HG03354 (cell line): Measurements from ENCODE around the gene CAPZB.
"Not testable (repeated sequence)": the region's sequence is repeated elsewhere in the genome, so short reads cannot be mapped to it uniquely, and the experiment has no call there.

Experiments used
- ATAC-seq: cut with Tn5 transposase; IDR thresholded peaks from one replicate; pipeline ENCODE4 v1.9.1; 2021; ENCODE audit warnings: mild to moderate bottlenecking; ENCODE audit not compliant: unreplicated experiment, poor library complexity, severe bottlenecking

CAPZB gene

GRCh38 chr1:19502284-19502683 lies 16.9 kb upstream of the CAPZB start:
- not testable (repeated sequence) for ATAC-seq

GRCh38 chr1:19499887-19500286 lies 14.5 kb upstream of the CAPZB start:
- not testable (repeated sequence) for ATAC-seq

DNA sequence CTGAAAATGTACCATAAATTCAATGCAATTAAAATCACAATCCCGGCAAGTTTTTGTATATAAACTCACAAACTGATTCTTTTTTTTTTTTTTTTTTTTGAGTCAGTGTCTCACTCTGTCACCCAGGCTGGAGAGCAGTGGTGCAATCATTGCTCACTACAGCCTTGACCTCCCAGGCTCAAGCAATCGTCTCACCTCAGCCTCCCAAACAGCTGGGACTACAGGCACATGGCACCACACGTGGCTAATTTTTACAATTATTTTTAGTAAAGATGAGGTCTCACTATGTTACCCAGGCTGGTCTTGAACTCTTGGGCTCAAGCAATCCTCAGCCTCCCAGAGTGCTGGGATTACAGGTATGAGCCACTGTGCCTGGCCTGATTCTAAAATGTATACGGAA lies 12.1 kb upstream of the CAPZB start:
- not testable (repeated sequence) for ATAC-seq

DNA sequence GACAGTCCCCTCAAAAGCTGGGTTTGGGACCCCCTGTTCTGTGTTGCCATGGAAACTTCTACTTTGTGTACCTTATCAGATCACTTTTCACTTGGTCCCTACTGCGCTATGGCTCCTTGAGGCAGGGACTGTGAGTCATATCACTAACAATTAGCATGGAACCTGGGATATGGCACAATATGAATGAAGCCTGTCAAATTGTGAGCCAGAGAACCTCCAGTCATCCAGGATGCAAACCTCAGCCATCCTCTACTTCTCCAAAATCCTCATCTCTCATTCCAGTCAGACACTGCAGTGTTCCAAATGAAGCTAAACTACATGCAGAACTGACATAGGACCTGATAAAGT lies 11.2 kb upstream of the CAPZB start:
- no peak for ATAC-seq

DNA sequence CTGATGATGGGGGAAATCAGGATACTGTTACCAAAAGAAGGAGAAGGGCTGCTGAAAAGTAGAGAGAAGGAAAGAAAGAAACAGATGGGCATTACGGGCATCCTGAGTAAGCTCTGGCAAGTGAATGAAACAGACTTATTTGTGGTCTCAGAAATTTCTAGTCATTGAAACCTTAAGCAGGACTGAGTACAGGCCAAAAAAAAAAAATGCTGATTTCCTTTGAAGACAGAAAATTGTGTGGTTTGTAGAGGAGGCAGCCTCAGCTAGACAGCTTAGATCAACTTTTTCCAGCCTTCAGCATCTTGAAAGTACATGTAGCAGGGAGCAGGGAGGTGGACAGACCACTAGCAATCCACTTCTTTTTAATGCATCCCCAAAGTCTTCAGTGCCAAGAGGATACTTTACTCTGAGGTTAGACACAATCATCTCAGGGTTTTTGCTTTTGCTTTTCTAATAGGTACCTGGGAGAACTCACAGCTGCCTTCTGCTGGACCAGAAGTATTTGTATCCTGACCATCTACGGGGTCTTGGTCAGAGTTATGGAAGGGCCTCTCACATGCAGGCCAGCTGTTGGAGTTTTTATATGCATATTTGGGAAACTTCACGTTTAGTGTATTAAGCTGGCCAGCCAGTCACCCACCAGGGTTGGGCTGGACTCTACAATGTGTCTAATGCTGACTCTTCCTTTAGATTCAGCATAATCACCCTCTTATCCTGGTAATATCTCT lies 10.6 kb upstream of the CAPZB start:
- ATAC-seq, result no peak

- no peak for ATAC-seq
These were observed 9.8 kb upstream of the CAPZB start for GRCh38 chr1:19495000-19495656.

GRCh38 chr1:19493547-19493946 lies 8.2 kb upstream of the CAPZB start:
- ATAC-seq, result no peak

GRCh38 chr1:19489996-19490395 lies 4.7 kb upstream of the CAPZB start:
- no peak for ATAC-seq

- ATAC-seq, result no peak
These were observed 2.8 kb upstream of the CAPZB start for GRCh38 chr1:19488136-19488535.

- peak; percentile 23 for ATAC-seq
These were observed 459 bp downstream of the CAPZB start for GRCh38 chr1:19484798-19485361.

GRCh38 chr1:19484338-19484797 lies 971 bp downstream of the CAPZB start:
- ATAC-seq, result no peak

DNA sequence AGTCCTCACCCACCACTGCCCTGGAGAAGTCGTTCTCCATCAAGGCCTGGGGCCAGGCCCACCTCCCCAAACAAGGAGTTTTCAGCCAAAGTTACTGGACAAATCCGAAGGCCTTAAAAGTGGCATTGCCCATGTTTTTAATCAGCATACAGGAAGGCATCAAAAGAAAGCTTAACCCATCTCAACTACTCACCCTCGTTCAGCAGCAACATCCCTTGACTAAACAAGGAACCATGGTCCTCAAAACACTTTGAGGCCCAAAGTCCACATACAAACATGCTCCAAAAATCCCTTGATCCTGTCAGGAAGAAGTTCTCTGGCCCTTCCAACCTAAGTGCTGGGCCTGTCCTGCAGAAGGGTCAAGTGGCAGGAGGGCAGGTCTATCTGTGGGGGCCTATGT lies 1.6 kb downstream of the CAPZB start:
- no peak for ATAC-seq

DNA sequence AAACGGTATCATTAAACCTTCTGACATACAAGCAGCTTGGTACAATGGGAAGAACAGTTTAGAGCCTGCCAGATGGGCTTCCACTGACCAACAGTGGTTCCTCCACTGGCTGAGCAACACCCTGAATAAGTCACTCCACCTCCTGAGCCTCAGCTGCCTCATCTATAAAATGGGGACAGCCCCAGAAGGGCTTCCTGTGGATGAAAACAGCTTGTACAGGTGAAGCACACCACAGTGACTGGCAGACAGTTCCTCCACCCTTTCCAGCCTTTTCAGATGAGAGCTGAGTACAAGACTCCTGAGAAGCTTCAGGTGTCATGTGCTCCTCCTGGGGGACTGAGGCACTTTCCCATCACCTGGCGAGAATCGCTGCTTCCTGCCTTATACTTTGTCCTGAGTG lies 2.1 kb downstream of the CAPZB start:
- ATAC-seq, result no peak

GRCh38 chr1:19481826-19482398 lies 3.4 kb downstream of the CAPZB start:
- ATAC-seq, result no peak

DNA sequence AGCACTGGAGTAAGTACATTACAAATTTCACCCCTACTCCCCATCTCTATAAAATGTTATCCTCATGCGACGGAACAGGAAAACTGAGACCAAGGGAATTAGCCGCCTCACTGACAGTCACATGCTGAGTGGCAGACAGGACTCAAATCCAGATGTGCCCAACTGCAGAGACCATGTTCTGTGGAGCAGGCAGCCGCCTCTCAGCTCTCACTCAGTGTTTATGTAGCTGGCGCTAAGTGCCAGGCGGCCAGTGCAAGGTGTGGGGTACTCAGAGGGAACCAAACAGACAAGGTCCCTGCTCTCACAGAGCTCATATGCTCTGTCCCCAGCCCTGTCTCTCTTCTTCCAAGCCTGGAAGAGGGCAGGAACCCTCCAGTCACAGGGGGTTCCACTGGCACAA lies 5.1 kb downstream of the CAPZB start:
- ATAC-seq, result no peak

GRCh38 chr1:19479351-19480120 lies 5.8 kb downstream of the CAPZB start:
- no peak for ATAC-seq

GRCh38 chr1:19478322-19478721 lies 7.0 kb downstream of the CAPZB start:
- no peak for ATAC-seq

DNA sequence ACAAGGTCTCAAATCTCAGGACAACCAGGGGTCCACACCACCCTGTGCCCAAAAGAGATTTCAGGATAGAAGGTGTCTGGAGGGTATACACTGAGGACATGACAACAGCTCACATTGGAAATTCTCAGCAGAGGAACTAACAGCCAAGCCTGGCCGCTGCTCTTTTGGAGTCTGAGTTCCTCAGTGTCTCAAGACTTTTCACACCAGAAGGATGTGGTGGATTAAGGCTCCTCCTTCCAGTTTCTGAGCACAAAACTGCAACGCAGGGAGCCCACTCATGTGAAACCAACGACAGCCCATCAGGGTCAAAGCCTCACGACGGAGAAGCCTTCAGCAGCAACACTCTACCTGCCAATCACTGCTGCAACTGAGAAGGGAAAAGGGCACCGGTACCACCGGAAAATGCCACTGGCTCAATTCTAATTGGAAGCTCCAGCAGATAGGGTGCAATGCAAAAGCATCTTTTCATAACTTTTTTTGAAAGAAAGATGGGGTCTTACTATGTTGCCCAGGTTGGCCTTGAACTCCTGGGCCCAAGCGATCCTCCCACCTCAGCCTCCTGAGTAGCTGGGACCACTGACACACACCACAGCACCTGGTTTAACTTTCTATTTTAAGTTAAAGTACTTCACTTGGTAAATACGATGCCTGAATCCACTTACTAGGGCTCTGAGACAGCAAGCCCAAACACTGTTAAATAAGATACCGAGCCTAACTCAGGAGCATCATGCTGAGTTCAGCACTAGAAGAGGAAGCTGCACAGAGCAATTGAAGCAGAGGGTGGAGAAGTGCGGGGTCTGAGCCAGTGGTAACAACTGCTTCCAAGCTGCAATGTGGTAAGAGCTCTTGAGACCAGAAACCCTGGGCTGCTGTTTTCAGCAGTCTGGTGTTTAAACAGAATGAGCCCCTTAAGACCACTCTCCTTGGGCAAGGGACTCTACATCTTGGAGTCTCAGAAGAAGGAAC lies 7.8 kb downstream of the CAPZB start:
- ATAC-seq, result peak; percentile 69
